Retinal pigment epithelial cell (primary cell): Measurements from ENCODE around the gene COL4A2.

Experiments used
- DNase-seq: peaks from one replicate; pipeline ENCODE4 v3.0.0-alpha.2; 2010; ENCODE audit warnings: low read depth
- H3K4me3 ChIP-seq: 2 replicates; pipeline ENCODE4 v1.5.1; 2011; ENCODE audit warnings: mild to moderate bottlenecking, low read length, control low read depth, moderate library complexity
- TF ChIP-seq, protein P1 (sequence below): conservative IDR thresholded peaks from 2 replicates; pipeline ENCODE4 v1.5.1; 2011; ENCODE audit warnings: low read depth, low read length, control low read depth, inconsistent platforms

COL4A2 gene

GRCh38 chr13:110284779-110285484 lies 22.2 kb upstream of the COL4A2 start:
- DNase-seq: no peak
- H3K4me3 ChIP-seq: no peak overlapping the region
- TF ChIP-seq, protein P1, sequence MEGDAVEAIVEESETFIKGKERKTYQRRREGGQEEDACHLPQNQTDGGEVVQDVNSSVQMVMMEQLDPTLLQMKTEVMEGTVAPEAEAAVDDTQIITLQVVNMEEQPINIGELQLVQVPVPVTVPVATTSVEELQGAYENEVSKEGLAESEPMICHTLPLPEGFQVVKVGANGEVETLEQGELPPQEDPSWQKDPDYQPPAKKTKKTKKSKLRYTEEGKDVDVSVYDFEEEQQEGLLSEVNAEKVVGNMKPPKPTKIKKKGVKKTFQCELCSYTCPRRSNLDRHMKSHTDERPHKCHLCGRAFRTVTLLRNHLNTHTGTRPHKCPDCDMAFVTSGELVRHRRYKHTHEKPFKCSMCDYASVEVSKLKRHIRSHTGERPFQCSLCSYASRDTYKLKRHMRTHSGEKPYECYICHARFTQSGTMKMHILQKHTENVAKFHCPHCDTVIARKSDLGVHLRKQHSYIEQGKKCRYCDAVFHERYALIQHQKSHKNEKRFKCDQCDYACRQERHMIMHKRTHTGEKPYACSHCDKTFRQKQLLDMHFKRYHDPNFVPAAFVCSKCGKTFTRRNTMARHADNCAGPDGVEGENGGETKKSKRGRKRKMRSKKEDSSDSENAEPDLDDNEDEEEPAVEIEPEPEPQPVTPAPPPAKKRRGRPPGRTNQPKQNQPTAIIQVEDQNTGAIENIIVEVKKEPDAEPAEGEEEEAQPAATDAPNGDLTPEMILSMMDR: no peak

GRCh38 chr13:110285991-110286832 lies 20.9 kb upstream of the COL4A2 start:
- DNase-seq: no peak
- TF ChIP-seq, protein P1: no peak

DNA sequence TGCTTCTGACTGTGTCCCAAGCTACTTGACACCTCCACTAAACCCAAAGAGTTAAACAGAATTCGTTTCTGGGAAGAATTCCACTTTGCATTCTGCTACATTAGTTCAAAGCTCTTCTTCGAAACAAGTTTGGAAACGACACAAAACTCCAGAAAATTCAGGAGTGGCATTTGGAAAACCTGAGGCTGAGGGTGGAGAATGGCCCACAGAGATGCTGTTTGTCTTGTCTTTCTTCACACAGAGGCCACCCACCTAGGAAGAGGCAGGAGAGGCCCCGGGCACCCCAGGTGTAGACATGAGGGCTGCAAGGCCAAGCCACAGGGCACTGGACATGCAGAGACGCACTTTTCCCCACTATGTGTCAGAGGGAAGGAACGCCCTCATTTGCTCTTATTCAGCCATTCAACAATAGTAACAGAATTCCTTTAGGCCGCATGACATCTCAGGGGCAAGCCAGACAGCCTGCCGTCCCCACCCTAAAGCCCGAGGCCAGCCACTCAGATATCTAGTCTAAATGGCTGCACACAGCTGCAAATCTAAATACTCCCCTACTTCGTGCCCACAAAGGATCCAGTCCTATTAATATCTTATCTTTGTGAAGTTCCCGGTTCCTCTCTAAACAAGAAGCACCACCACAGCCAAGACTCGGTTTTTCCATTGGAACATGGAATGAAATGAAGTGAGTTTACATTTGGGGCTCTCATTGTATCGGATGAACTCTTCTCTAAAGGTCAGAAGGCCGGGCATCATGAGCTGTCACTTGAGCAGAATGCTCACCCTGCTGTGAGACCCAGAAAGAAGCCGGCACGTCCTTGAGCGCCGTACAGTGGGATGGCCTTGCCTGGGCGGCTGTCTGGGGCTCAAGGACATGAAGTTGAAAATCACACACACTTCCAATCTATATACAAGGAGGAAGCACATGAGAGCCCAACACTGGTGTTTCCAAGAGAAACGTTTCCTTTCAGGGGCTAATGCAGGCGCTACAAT lies 20.0 kb upstream of the COL4A2 start:
- TF ChIP-seq, protein P1: no peak
- H3K4me3 ChIP-seq: no peak overlapping the region
- DNase-seq: no peak

More at GRCh38 chr13:110285991-110286832, 20.9 kb upstream of the COL4A2 start:
- no peak overlapping the region for H3K4me3 ChIP-seq

DNA sequence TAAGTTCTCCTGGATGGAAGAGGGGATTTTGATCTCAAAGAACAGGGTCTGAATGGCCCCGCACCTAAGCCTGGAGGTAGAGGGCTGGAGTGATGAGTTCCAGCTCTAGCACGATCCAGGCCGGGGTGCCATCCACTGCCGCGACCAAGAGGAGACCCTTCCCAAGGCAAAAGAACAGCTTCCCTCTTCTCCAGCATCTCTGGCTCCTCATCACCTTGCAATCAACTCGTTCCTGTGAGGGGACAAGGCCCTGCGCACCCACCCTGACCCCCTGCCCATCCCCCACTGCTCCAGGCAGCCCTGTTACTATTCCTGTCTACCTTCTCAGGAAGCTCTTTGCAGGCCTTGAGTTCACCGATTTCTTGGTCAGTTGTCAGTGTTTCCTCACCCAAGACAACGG lies 17.9 kb upstream of the COL4A2 start:
- no peak overlapping the region for H3K4me3 ChIP-seq
- DNase-seq: no peak
- TF ChIP-seq, protein P1: no peak

DNA sequence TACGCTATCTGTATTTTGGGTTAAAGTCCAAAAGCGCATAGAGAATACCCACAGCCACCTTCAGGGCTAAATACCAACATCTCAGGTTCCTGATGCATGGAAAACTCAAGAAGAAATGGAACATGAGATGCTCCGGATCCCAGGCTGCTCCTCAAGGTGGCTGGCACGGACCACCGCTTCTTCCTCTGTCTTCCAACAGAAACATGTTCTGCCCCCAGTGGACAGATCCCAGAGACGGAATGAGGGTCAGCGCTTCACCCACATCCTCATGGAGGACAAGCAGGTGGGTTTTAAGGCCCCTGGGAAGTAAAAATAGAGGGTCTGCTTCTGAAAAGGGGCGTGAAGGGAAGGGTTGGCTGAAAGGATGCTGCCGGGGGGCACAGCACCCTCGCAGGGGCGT lies 17.4 kb upstream of the COL4A2 start:
- H3K4me3 ChIP-seq: no peak overlapping the region
- no peak for DNase-seq
- TF ChIP-seq, protein P1: no peak

GRCh38 chr13:110290153-110290552 lies 16.9 kb upstream of the COL4A2 start:
- no peak for DNase-seq
- TF ChIP-seq, protein P1: no peak
- no peak overlapping the region for H3K4me3 ChIP-seq
